Chondrocyte (in vitro differentiated cells): ENCODE results near the gene PCSK4. TPM values are rescaled to one million over a fixed set of nuclear protein-coding genes. Genes with fewer than 3 reads are reported as not detected.

ENCODE experiments used
- DNase-seq: peaks from one replicate; pipeline ENCODE4 v3.0.0; 2021; ENCODE audit warnings: mixed read lengths, low spot score
- H3K27ac Mint-ChIP-seq: one replicate; pipeline ENCODE4 v1.8.0; 2021; ENCODE audit warnings: mild to moderate bottlenecking, moderate library complexity, mixed read lengths; ENCODE audit not compliant: unreplicated experiment
- H3K27me3 Mint-ChIP-seq: 2 replicates; pipeline ENCODE4 v1.8.0; 2021; ENCODE audit warnings: low read depth, mixed read lengths
- H3K36me3 Mint-ChIP-seq: 2 replicates; pipeline ENCODE4 v1.8.0; 2021; ENCODE audit warnings: low read depth, mixed read lengths
- H3K4me1 Mint-ChIP-seq: 2 replicates; pipeline ENCODE4 v1.8.0; 2021; ENCODE audit warnings: low read depth, mild to moderate bottlenecking, mixed read lengths
- H3K4me3 Mint-ChIP-seq: one replicate; pipeline ENCODE4 v1.8.0; 2021; ENCODE audit warnings: mild to moderate bottlenecking, moderate library complexity, mixed read lengths; ENCODE audit not compliant: unreplicated experiment
- H3K9me3 Mint-ChIP-seq: 2 replicates; pipeline ENCODE4 v1.8.0; 2021; ENCODE audit warnings: low read depth, mixed read lengths
- CTCF ChIP-seq: fragments of 200-600 bp; sonication (generic); IDR thresholded peaks from 2 replicates; pipeline ENCODE4 v1.5.0; 2021; ENCODE audit warnings: antibody characterized with exemption, mild to moderate bottlenecking, moderate library complexity
- total RNA-seq: library from RNA; stranded (reverse); gene quantifications from 3 replicates; pipeline ENCODE4 v1.2.1, GENCODE V29; 2021

The PCSK4 gene
- total RNA-seq, 1 donor from 2014 or later = 3.9 TPM

GRCh38 chr19:1491114-1491848 lies 1.1 kb upstream of the PCSK4 start, which contains the start of gene REEP6:
Gene REEP6 (plus strand): TSS chr19:1491181. CDS start chr19:1491270, 89 bp downstream.
- peaks cover 4% of the 10 kb centered on the region for H3K27me3 Mint-ChIP-seq
- peak; percentile 32 for TF ChIP-seq CTCF
- no peak for DNase-seq
- H3K9me3 Mint-ChIP-seq = no peaks in the 10 kb centered on the region
- no peaks in the 10 kb centered on the region for H3K36me3 Mint-ChIP-seq
- H3K4me3 Mint-ChIP-seq = peak within 1 kb of the TSS; percentile 86
- peak within 1 kb of the TSS; percentile 86 for H3K27ac Mint-ChIP-seq
- H3K4me1 Mint-ChIP-seq = no peaks in the 10 kb centered on the region

- TF ChIP-seq CTCF = no peak
- DNase-seq = peak; percentile 92
- Mint-ChIP-seq H3K4me3 (peak overlapping the region; percentile 86), H3K9me3 (no peaks in the 10 kb centered on the region), H3K27ac (no peak overlapping the region), H3K4me1 (no peaks in the 10 kb centered on the region), H3K36me3 (no peaks in the 10 kb centered on the region), H3K27me3 (peaks cover 4% of the 10 kb centered on the region)
These were observed 463 bp downstream of the PCSK4 start for GRCh38 chr19:1489463-1490310.

DNA sequence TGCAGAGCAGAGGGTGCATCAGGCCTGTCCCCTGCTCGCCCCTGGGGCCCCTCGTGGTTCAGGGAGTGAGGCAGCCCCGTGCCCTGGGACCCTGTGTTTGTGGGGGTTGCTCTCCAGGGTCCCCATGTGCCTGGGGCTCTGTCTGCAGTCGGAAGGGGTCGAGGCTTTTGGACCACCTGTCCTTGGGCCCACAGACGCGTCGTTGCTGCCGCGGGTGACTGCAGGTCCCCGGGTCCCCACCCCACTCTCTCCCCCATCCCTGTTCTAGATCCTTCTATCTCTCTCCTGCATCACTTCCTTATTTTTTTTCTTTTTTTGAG lies 1.9 kb downstream of the PCSK4 start:
- no peak for TF ChIP-seq CTCF
- no peak overlapping the region for H3K4me3 Mint-ChIP-seq

DNA sequence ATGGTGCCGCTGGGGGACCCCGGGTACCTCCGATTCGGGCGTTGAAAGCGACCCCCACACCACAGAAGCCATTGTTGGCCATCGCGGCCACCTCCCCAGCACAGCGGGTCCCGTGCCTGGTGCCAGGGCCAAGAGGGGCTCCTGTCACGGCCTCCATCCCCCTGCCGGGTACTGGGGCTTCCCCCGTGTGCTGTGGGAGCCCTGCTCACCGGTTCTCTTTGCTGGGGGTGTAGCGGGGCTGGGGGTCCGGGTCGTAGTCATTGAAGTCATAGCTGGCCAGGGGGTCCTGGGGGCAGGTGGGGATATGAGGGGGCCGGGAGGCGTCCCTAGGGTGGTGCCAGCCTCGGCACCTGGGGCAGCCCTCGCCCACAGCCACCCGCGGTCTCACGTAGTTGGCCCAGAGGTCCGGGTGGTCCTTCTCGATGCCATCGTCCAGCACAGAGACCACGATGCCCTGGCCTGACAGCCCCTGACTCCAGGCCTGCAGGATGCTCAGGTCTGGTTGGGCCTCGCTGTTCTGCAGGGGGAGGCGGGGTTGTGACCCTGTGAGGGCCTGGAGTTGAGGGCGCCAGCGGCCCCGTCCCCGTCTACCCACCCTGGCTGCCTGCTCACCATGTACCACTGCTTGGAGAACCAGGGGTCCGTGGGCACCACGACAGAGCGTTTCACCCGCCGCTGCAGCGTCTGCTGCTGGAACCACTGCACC lies 2.4 kb downstream of the PCSK4 start:
- Mint-ChIP-seq H3K9me3 (no peaks in the 10 kb centered on the region), H3K4me1 (no peaks in the 10 kb centered on the region), H3K27me3 (peaks cover 4% of the 10 kb centered on the region), H3K36me3 (no peaks in the 10 kb centered on the region), H3K27ac (no peak overlapping the region), H3K4me3 (no peak overlapping the region)
- peak; percentile 86 for DNase-seq
- TF ChIP-seq CTCF = no peak

More for the DNA sequence above, 1.9 kb downstream of the PCSK4 start:
- Mint-ChIP-seq H3K27me3 (peaks cover 4% of the 10 kb centered on the region), H3K36me3 (no peaks in the 10 kb centered on the region), H3K4me1 (no peaks in the 10 kb centered on the region), H3K9me3 (no peaks in the 10 kb centered on the region), H3K27ac (no peak overlapping the region)
- DNase-seq = no peak
